PC-9 (cell line): ENCODE data around the gene C1QL4. TPM values are rescaled to one million over a fixed set of nuclear protein-coding genes. Genes with fewer than 3 reads are reported as not detected.
"Not testable (repeated sequence)": the region's sequence is repeated elsewhere in the genome, so short reads cannot be mapped to it uniquely, and the experiment has no call there.

Experiments
- BruUV-seq: library from RNA; stranded (reverse); fragments of 400-500 nt; replicated peaks from 2 replicates; lab custom pipeline; 2021; lab: Mats Ljungman, UMichigan
- CTCF ChIA-PET: fragments of 300-600 bp; sonication (Branson Sonifier 250); formaldehyde crosslinking; loops from one replicate; lab custom pipeline; 2022; ENCODE audit warnings: antibody characterized with exemption; lab: Charles Lee
- POLR2A ChIA-PET: fragments of 300-600 bp; sonication (Branson Sonifier 250); formaldehyde crosslinking; loops from one replicate; lab custom pipeline; 2022; ENCODE audit warnings: antibody characterized with exemption; ENCODE audit not compliant: unreplicated experiment; lab: Charles Lee
- DNase-seq, 2 experiments: peaks; one replicate each; pipeline versions ENCODE4 v3.0.0 to v3.0.0-alpha.2; 2015 to 2022; ENCODE audit warnings: mixed read lengths in 1 of 2
- H2AFZ ChIP-seq: fragments of 200-600 bp; sonication (generic); 2 replicates; pipeline ENCODE4 v1.8.1; 2017; ENCODE audit warnings: antibody characterized with exemption
- H3F3A ChIP-seq: fragments of 200-600 bp; sonication (generic); 2 replicates; pipeline ENCODE4 v1.8.1; 2017; ENCODE audit warnings: antibody characterized with exemption, mild to moderate bottlenecking, low read depth; ENCODE audit not compliant: insufficient read depth
- H3K27ac ChIP-seq: fragments of 200-600 bp; sonication (generic); 2 replicates; pipeline ENCODE4 v1.6.1; 2016; ENCODE audit warnings: mixed run types
- H3K27me3 ChIP-seq: fragments of 200-600 bp; sonication (generic); 2 replicates; pipeline ENCODE4 v1.6.1; 2016; ENCODE audit warnings: low read depth, mixed run types; ENCODE audit not compliant: insufficient read depth
- H3K36me3 ChIP-seq: fragments of 200-600 bp; sonication (generic); 2 replicates; pipeline ENCODE4 v1.6.1; 2016; ENCODE audit warnings: low read depth, mixed run types
- H3K4me1 ChIP-seq: fragments of 200-600 bp; sonication (generic); replicated peaks from 2 replicates; pipeline ENCODE4 v1.6.1; 2016; ENCODE audit warnings: mixed run types; ENCODE audit not compliant: insufficient read depth
- H3K4me2 ChIP-seq: fragments of 200-600 bp; sonication (generic); 2 replicates; pipeline ENCODE4 v1.6.1; 2017; ENCODE audit warnings: mixed run types
- H3K4me3 ChIP-seq: fragments of 200-600 bp; sonication (generic); 2 replicates; pipeline ENCODE4 v1.6.1; 2016; ENCODE audit warnings: mixed run types
- H3K79me2 ChIP-seq: fragments of 200-600 bp; sonication (generic); 2 replicates; pipeline ENCODE4 v1.6.1; 2017; ENCODE audit warnings: low read depth, mixed run types
- H3K9me2 ChIP-seq: fragments of 200-600 bp; sonication (generic); 2 replicates; pipeline ENCODE4 v1.8.1; 2017; ENCODE audit warnings: mild to moderate bottlenecking; ENCODE audit not compliant: insufficient read depth
- H3K9me3 ChIP-seq: fragments of 200-600 bp; sonication (generic); 2 replicates; pipeline ENCODE4 v1.8.1; 2016; ENCODE audit warnings: low read depth; ENCODE audit not compliant: insufficient read depth
- H4K20me1 ChIP-seq: fragments of 200-600 bp; sonication (generic); 2 replicates; pipeline ENCODE4 v1.8.1; 2017; ENCODE audit not compliant: insufficient read depth
- EZH2 ChIP-seq: fragments of 200-600 bp; sonication (generic); IDR thresholded peaks from 2 replicates; pipeline ENCODE4 v1.8.0; 2017; ENCODE audit warnings: antibody characterized with exemption, low read depth
- intact Hi-C: fragments of 100-400 bp; cut with micrococcal nuclease; formaldehyde crosslinking; loops from one replicate; pipeline ENCODE4 v1.10.0; 2022; ENCODE audit not compliant: unreplicated experiment
- total RNA-seq: library from RNA; stranded (reverse); gene quantifications from 2 replicates; pipeline ENCODE4 v1.2.3, GENCODE V29; 2021
- TF ChIP-seq, protein P1 (sequence below): fragments of 200-600 bp; sonication (generic); conservative IDR thresholded peaks from 2 replicates; pipeline ENCODE4 v1.6.1; 2017; ENCODE audit warnings: mixed run types, antibody characterized with exemption, mild to moderate bottlenecking, moderate library complexity

Gene C1QL4
- total RNA-seq, 1 experiment from 2014 or later = 0.22 TPM

DNA sequence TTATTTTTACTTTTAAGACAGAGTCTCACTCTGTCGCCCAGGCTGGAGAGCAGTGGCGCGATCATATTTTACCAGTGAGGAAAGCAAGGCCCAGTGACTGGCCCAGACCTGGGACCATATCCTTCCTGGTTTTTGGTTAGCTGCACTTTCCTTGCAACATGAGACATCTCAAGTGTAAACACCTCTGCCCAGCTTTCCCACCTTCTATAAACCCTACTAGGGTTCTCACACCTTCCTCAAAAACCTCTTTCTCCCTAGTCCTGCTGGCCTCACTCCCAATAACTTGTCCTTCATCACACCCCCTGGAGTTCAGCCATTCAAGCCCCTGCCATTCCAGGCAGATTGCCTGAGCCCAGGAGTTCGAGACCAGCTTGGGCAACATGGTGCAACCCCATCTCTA lies 52.3 kb downstream of the C1QL4 start:
- Histone ChIP-seq H3K9me2 (no peaks in the 10 kb centered on the region), H3K9me3 (no peaks in the 10 kb centered on the region), H3K4me2 (no peak overlapping the region), H2AFZ (no peak overlapping the region), H3K79me2 (no peaks in the 10 kb centered on the region), H3K27ac (no peak overlapping the region), H4K20me1 (no peaks in the 10 kb centered on the region), H3K27me3 (no peaks in the 10 kb centered on the region), H3F3A (no peaks in the 10 kb centered on the region), H3K4me1 (no peaks in the 10 kb centered on the region), H3K4me3 (no peak overlapping the region), H3K36me3 (no peaks in the 10 kb centered on the region)
- intact Hi-C loops = no loop called here
- no peak for DNase-seq
- ChIA-PET POLR2A (interaction anchor here (1.3 kb wide), 1 partner anchor 16 kb away, joined by 4 read pairs; no protein-coding TSS in a partner anchor), CTCF (interaction anchor here (0.7 kb wide), 1 partner anchor 288 kb away, joined by 4 read pairs; no protein-coding TSS in a partner anchor)
- TF ChIP-seq, protein P1, sequence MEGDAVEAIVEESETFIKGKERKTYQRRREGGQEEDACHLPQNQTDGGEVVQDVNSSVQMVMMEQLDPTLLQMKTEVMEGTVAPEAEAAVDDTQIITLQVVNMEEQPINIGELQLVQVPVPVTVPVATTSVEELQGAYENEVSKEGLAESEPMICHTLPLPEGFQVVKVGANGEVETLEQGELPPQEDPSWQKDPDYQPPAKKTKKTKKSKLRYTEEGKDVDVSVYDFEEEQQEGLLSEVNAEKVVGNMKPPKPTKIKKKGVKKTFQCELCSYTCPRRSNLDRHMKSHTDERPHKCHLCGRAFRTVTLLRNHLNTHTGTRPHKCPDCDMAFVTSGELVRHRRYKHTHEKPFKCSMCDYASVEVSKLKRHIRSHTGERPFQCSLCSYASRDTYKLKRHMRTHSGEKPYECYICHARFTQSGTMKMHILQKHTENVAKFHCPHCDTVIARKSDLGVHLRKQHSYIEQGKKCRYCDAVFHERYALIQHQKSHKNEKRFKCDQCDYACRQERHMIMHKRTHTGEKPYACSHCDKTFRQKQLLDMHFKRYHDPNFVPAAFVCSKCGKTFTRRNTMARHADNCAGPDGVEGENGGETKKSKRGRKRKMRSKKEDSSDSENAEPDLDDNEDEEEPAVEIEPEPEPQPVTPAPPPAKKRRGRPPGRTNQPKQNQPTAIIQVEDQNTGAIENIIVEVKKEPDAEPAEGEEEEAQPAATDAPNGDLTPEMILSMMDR = no peak
- no peak for TF ChIP-seq EZH2
- no TSS peak for BruUV-seq

DNA sequence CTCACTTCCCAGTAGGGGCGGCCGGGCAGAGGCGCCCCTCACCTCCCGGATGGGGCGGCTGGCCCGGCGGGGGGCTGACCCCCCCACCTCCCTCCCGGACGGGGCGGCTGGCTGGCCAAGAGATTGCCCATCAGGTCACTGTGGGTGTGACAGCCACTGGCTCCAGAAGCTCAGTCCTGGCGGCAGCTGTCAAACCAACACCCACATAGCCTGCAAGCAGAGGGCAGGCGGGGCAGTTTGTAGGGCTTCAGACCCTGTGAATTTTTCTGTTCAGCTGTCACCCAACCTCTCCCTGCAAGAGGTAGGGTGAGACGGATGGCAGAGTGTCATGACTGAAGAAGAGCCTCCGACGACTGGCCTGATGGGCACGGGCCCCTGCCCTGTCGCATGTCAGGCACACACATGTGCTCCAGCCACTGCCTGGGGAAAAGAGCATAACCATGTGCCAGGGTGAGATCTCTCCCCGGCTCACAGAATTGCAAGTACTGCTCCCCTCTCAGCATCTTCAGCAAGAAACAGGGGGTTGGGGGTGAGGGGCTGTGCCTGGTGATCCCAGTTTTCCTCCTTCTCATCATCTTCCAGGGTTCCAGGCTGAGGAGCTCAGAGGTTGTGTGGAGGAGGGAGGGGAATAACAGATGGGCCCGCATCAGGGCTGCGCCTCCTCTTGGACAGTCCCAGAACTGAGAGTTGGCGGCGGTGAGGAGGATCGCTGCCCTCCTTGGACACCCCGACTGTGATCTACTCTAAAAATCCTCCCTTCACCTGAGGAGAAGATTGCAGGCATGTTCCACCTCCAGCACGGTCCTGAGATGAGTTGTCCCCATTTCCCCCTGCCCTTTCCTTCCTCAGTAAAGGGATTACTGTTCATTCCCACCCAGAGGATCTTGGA lies 53.2 kb downstream of the C1QL4 start:
- intact Hi-C loops = no loop called here
- Histone ChIP-seq H4K20me1 (no peaks in the 10 kb centered on the region), H3F3A (no peaks in the 10 kb centered on the region; the same call in 1 of the 2 replicates), H3K4me3 (no peak overlapping the region), H3K9me2 (no peaks in the 10 kb centered on the region), H3K79me2 (no peaks in the 10 kb centered on the region), H3K4me1 (no peaks in the 10 kb centered on the region), H2AFZ (no peak overlapping the region), H3K27me3 (no peaks in the 10 kb centered on the region), H3K9me3 (no peaks in the 10 kb centered on the region), H3K4me2 (no peak overlapping the region), H3K27ac (no peak overlapping the region), H3K36me3 (no peaks in the 10 kb centered on the region)
- BruUV-seq = no TSS peak
- CTCF ChIA-PET = no interaction called here
- no peak for TF ChIP-seq EZH2
- TF ChIP-seq, protein P1 = no peak
- no peak for DNase-seq
- POLR2A ChIA-PET = interaction anchor here (1.3 kb wide), 1 partner anchor 15 kb away, joined by 4 read pairs; no protein-coding TSS in a partner anchor

DNA sequence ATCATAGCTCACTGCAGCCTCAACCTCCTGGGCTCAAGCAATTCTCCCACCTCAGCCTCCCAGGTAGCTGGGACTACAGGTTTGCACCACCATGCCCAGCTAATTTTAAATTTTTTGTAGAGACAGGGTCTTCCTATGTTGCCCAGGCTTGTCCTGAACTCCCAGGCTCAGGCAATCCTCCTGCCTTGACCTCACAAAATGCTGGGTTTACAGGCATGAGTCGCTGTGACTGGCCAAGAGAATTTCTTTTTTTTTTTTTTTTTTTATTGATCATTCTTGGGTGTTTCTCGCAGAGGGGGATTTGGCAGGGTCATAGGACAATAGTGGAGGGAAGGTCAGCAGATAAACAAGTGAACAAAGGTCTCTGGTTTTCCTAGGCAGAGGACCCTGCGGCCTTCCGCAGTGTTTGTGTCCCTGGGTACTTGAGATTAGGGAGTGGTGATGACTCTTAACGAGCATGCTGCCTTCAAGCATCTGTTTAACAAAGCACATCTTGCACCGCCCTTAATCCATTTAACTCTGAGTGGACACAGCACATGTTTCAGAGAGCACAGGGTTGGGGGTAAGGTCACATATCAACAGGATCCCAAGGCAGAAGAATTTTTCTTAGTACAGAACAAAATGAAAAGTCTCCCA lies 54.1 kb downstream of the C1QL4 start:
- H3K4me2 ChIP-seq, H2AFZ ChIP-seq, H3K36me3 ChIP-seq, BruUV-seq, H3K9me3 ChIP-seq, H3K4me3 ChIP-seq, intact Hi-C loops, POLR2A ChIA-PET, H4K20me1 ChIP-seq, DNase-seq, H3K79me2 ChIP-seq, H3F3A ChIP-seq, H3K4me1 ChIP-seq, H3K9me2 ChIP-seq, CTCF ChIA-PET, H3K27me3 ChIP-seq, H3K27ac ChIP-seq: not testable (repeated sequence)

Other genes with a start within 250 kb of the C1QL4 start
- gene DHH, start 242.4 kb downstream of the C1QL4 start, total RNA-seq = 0.13 and 0.28 TPM in 2 replicates
- gene LMBR1L, start 226.3 kb downstream of the C1QL4 start, total RNA-seq = 53.9 and 63.3 TPM in 2 replicates
- 930 and 1,061 TPM in 2 replicates for gene TUBA1B, start 205.8 kb downstream of the C1QL4 start, total RNA-seq
- 14.1 and 14.2 TPM in 2 replicates for gene TUBA1A, start 148.1 kb downstream of the C1QL4 start, total RNA-seq
- 449 and 490 TPM in 2 replicates for gene TUBA1C, start 72.1 kb downstream of the C1QL4 start, total RNA-seq
- gene PRPH, start 42.0 kb downstream of the C1QL4 start, total RNA-seq = 0.46 and 0.60 TPM in 2 replicates
- 79.4 and 79.9 TPM in 2 replicates for gene TROAP, start 13.9 kb downstream of the C1QL4 start, total RNA-seq
- gene DNAJC22, start 9.7 kb upstream of the C1QL4 start, total RNA-seq = 3.7 and 4.7 TPM in 2 replicates
- 65.1 and 84.3 TPM in 2 replicates for gene SPATS2, start 30.3 kb upstream of the C1QL4 start, total RNA-seq
- not detected in 2 replicates for gene KCNH3, start 201.8 kb upstream of the C1QL4 start, total RNA-seq
- gene MCRS1, start 231.0 kb upstream of the C1QL4 start, total RNA-seq = 66.9 and 71.5 TPM in 2 replicates